ENCODE data around the gene VAV3. TPM values are rescaled to one million over a fixed set of nuclear protein-coding genes. Genes with fewer than 3 reads are reported as not detected.

VAV3 gene
- polyA plus RNA-seq, 1 donor (not counting 4 experiments of a cell fraction or from before 2014, with no cell fraction given) = 19.6 TPM

GRCh38 chr1:107524301-107524700 is 440.7 kb downstream of the VAV3 start:
- FAIRE-seq (no peak), DNase-seq (ENCODE audit: low read depth, low spot score) (no peak)
- H3K9me3 ChIP-seq (ENCODE audit: control insufficient read depth, low read depth, low read length) = no peaks in the 10 kb centered on the region
- H2AFZ ChIP-seq (ENCODE audit: control insufficient read depth, low read length) = no peak overlapping the region
- H3K4me1 ChIP-seq (ENCODE audit: control insufficient read depth, extremely low read depth, insufficient read depth, low read length) = peaks cover 5% of the 10 kb centered on the region
- H3K9ac ChIP-seq (ENCODE audit: control insufficient read depth, extremely low read depth, insufficient read depth, low read length) = no peak overlapping the region
- H3K4me3 ChIP-seq (ENCODE audit: control insufficient read depth in 2 of 3, extremely low read depth in 1 of 3, insufficient read depth in 2 of 3, low read depth in 1 of 3, low read length in 3 of 3) = no peak overlapping the region
- no peak overlapping the region for H3K27ac ChIP-seq (ENCODE audit: control insufficient read depth, insufficient read depth, low read length)
- no peaks in the 10 kb centered on the region for H3K79me2 ChIP-seq (ENCODE audit: control insufficient read depth, insufficient read depth, low read length)
- H3K4me2 ChIP-seq (ENCODE audit: control insufficient read depth, extremely low read depth, insufficient read depth, low read depth, low read length) = no peak overlapping the region
- H3K9me1 ChIP-seq (ENCODE audit: control insufficient read depth, extremely low read depth, insufficient read depth, low read length) = no peaks in the 10 kb centered on the region
- dilution Hi-C loops (cut with MboI; ENCODE audit: extremely low pct_ligation_motif_present, low sequenced_read_pairs) = no loop called here
- no peaks in the 10 kb centered on the region for H4K20me1 ChIP-seq (ENCODE audit: control insufficient read depth, extremely low read depth, insufficient read depth, low read length)
- TF ChIP-seq EZH2 (IDR thresholded peaks at IDR 0.05; ENCODE audit: low read length) = no peak
- TF ChIP-seq, protein P1, sequence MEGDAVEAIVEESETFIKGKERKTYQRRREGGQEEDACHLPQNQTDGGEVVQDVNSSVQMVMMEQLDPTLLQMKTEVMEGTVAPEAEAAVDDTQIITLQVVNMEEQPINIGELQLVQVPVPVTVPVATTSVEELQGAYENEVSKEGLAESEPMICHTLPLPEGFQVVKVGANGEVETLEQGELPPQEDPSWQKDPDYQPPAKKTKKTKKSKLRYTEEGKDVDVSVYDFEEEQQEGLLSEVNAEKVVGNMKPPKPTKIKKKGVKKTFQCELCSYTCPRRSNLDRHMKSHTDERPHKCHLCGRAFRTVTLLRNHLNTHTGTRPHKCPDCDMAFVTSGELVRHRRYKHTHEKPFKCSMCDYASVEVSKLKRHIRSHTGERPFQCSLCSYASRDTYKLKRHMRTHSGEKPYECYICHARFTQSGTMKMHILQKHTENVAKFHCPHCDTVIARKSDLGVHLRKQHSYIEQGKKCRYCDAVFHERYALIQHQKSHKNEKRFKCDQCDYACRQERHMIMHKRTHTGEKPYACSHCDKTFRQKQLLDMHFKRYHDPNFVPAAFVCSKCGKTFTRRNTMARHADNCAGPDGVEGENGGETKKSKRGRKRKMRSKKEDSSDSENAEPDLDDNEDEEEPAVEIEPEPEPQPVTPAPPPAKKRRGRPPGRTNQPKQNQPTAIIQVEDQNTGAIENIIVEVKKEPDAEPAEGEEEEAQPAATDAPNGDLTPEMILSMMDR (optimal IDR thresholded peaks at IDR 0.05 in 1 of 3, IDR thresholded peaks at IDR 0.05 in 1 of 3, conservative IDR thresholded peaks at IDR 0.05 in 1 of 3; ENCODE audit: extremely low read depth in 1 of 3, insufficient read depth in 2 of 3, low read length in 3 of 3) = no peak
- no peaks in the 10 kb centered on the region for H3K36me3 ChIP-seq (ENCODE audit: control insufficient read depth in 2 of 2, extremely low read depth in 1 of 2, insufficient read depth in 2 of 2, low read length in 2 of 2)
- no peaks in the 10 kb centered on the region for H3K27me3 ChIP-seq (ENCODE audit: control insufficient read depth, extremely low read depth, insufficient read depth, low read length)

DNA sequence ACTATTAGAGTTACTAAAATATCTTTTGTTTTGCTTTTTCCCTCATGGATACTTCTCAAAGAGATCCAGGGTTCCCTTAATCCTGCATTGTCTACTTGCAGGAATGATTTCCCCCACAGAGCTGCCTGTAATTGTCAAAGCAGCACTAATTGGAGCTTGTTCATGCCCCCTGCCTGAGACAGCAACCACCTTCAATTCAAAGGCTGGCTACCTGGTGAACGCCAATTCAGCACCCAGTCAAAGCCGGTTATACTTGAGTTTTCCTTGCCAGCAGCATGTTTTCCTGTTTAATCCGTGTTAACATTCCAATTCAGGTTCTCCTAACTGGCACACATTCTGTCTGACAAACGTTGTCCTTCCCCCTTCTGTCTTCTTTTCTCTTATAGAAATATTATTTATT is 441.2 kb downstream of the VAV3 start:
- H3K79me2 ChIP-seq (ENCODE audit: control insufficient read depth, insufficient read depth, low read length) = no peaks in the 10 kb centered on the region
- no peaks in the 10 kb centered on the region for H3K9me1 ChIP-seq (ENCODE audit: control insufficient read depth, extremely low read depth, insufficient read depth, low read length)
- H3K4me3 ChIP-seq (ENCODE audit: control insufficient read depth in 2 of 3, extremely low read depth in 1 of 3, insufficient read depth in 2 of 3, low read depth in 1 of 3, low read length in 3 of 3) = no peak overlapping the region
- DNase-seq (ENCODE audit: low read depth, low spot score) = no peak
- no peak for FAIRE-seq
- H3K36me3 ChIP-seq (ENCODE audit: control insufficient read depth in 2 of 2, extremely low read depth in 1 of 2, insufficient read depth in 2 of 2, low read length in 2 of 2) = no peaks in the 10 kb centered on the region
- H3K9ac ChIP-seq (ENCODE audit: control insufficient read depth, extremely low read depth, insufficient read depth, low read length) = no peak overlapping the region
- no peak overlapping the region for H3K27ac ChIP-seq (ENCODE audit: control insufficient read depth, insufficient read depth, low read length)
- H3K4me1 ChIP-seq (ENCODE audit: control insufficient read depth, extremely low read depth, insufficient read depth, low read length) = peaks cover 5% of the 10 kb centered on the region
- no peaks in the 10 kb centered on the region for H3K27me3 ChIP-seq (ENCODE audit: control insufficient read depth, extremely low read depth, insufficient read depth, low read length)
- dilution Hi-C loops (cut with MboI; ENCODE audit: extremely low pct_ligation_motif_present, low sequenced_read_pairs) = no loop called here
- no peak overlapping the region for H2AFZ ChIP-seq (ENCODE audit: control insufficient read depth, low read length)
- H4K20me1 ChIP-seq (ENCODE audit: control insufficient read depth, extremely low read depth, insufficient read depth, low read length) = no peaks in the 10 kb centered on the region
- TF ChIP-seq, protein P1 (optimal IDR thresholded peaks at IDR 0.05 in 1 of 3, IDR thresholded peaks at IDR 0.05 in 1 of 3, conservative IDR thresholded peaks at IDR 0.05 in 1 of 3; ENCODE audit: extremely low read depth in 1 of 3, insufficient read depth in 2 of 3, low read length in 3 of 3) = no peak
- TF ChIP-seq EZH2 (IDR thresholded peaks at IDR 0.05; ENCODE audit: low read length) = no peak
- H3K4me2 ChIP-seq (ENCODE audit: control insufficient read depth, extremely low read depth, insufficient read depth, low read depth, low read length) = no peak overlapping the region
- H3K9me3 ChIP-seq (ENCODE audit: control insufficient read depth, low read depth, low read length) = no peaks in the 10 kb centered on the region
